SK-N-SH treated with all-trans-retinoic acid at 6 μM for 48 hours (cell line): ENCODE data around the gene VWF.

Experiments
- ATAC-seq: fragments of 200-7000 bp; cut with Tn5 transposase; 3 replicates; pipeline ENCODE4 v1.9.1; 2020; ENCODE audit warnings: mild to moderate bottlenecking, moderate library complexity
- ARNTL ChIP-seq: fragments of 450-650 bp; formaldehyde crosslinking; IDR thresholded peaks from 2 replicates; pipeline ENCODE4 v1.5.0; 2020; ENCODE audit warnings: low read depth, mild to moderate bottlenecking, moderate library complexity, borderline replicate concordance
- BACH2 ChIP-seq: fragments of 250-450 bp; sonication (Bioruptor Pico); IDR thresholded peaks from 2 replicates; pipeline ENCODE4 v1.9.0; 2021; ENCODE audit warnings: mild to moderate bottlenecking, borderline replicate concordance
- CSDC2 ChIP-seq: fragments of 250-450 bp; sonication (Bioruptor Pico); IDR thresholded peaks from 2 replicates; pipeline ENCODE4 v1.5.0; 2020; ENCODE audit warnings: mild to moderate bottlenecking, moderate library complexity
- ESRRG ChIP-seq: fragments of 250-450 bp; sonication (Bioruptor Pico); IDR thresholded peaks from 2 replicates; pipeline ENCODE4 v1.6.1; 2021; ENCODE audit warnings: mild to moderate bottlenecking
- GLIS3 ChIP-seq: fragments of 250-450 bp; sonication (Bioruptor Pico); IDR thresholded peaks from 2 replicates; pipeline ENCODE4 v1.5.0; 2020; ENCODE audit warnings: mild to moderate bottlenecking, moderate library complexity
- ISL1 ChIP-seq: fragments of 250-450 bp; sonication (Bioruptor Pico); IDR thresholded peaks from 2 replicates; pipeline ENCODE4 v2.1.2; 2022; ENCODE audit warnings: mild to moderate bottlenecking, moderate library complexity
- OSR1 ChIP-seq: fragments of 250-450 bp; sonication (Bioruptor Pico); IDR thresholded peaks from 2 replicates; pipeline ENCODE4 v1.8.0; 2022; ENCODE audit warnings: moderate library complexity, mild to moderate bottlenecking, inconsistent platforms
- PPARA ChIP-seq: fragments of 250-450 bp; sonication (Bioruptor Pico); IDR thresholded peaks from 2 replicates; pipeline ENCODE4 v1.5.0; 2020; ENCODE audit warnings: mild to moderate bottlenecking, borderline replicate concordance
- TCF4 ChIP-seq: fragments of 250-450 bp; sonication (Bioruptor Pico); IDR thresholded peaks from 2 replicates; pipeline ENCODE4 v1.8.0; 2021; ENCODE audit warnings: mild to moderate bottlenecking, moderate library complexity, borderline replicate concordance
- TOX ChIP-seq: fragments of 250-450 bp; sonication (Bioruptor Pico); IDR thresholded peaks from 2 replicates; pipeline ENCODE4 v1.8.0; 2021; ENCODE audit warnings: mild to moderate bottlenecking, moderate library complexity, borderline replicate concordance
- ZC3H10 ChIP-seq: fragments of 250-450 bp; sonication (Bioruptor Pico); IDR thresholded peaks from 2 replicates; pipeline ENCODE4 v1.5.1; 2021; ENCODE audit warnings: mild to moderate bottlenecking, moderate library complexity
- ZFP3 ChIP-seq: fragments of 250-450 bp; sonication (Bioruptor Pico); IDR thresholded peaks from 2 replicates; pipeline ENCODE4 v1.5.0; 2020; ENCODE audit warnings: mild to moderate bottlenecking, moderate library complexity
- ZFP30 ChIP-seq: fragments of 450-650 bp; formaldehyde crosslinking; IDR thresholded peaks from 2 replicates; pipeline ENCODE4 v1.5.0; 2022; ENCODE audit warnings: mild to moderate bottlenecking, moderate library complexity
- ZNF565 ChIP-seq: fragments of 450-650 bp; formaldehyde crosslinking; conservative IDR thresholded peaks from 2 replicates; pipeline ENCODE4 v1.5.0; 2020; ENCODE audit warnings: low read depth, mild to moderate bottlenecking, moderate library complexity
- ZNF70 ChIP-seq: fragments of 450-650 bp; formaldehyde crosslinking; IDR thresholded peaks from 2 replicates; pipeline ENCODE4 v1.5.0; 2020; ENCODE audit warnings: mild to moderate bottlenecking, moderate library complexity
- ZNF8 ChIP-seq: fragments of 450-650 bp; formaldehyde crosslinking; IDR thresholded peaks from 2 replicates; pipeline ENCODE4 v1.5.0; 2020; ENCODE audit warnings: mild to moderate bottlenecking, moderate library complexity
- TF ChIP-seq, protein P1 (sequence below): fragments of 250-450 bp; sonication (Bioruptor Pico); IDR thresholded peaks from 2 replicates; pipeline ENCODE4 v1.8.0; 2020; ENCODE audit warnings: mild to moderate bottlenecking, moderate library complexity, borderline replicate concordance
- TF ChIP-seq, protein P2 (sequence below): fragments of 250-450 bp; sonication (Bioruptor Pico); IDR thresholded peaks from 2 replicates; pipeline ENCODE4 v1.8.0; 2021; ENCODE audit warnings: low read depth, mild to moderate bottlenecking, moderate library complexity, borderline replicate concordance
- TF ChIP-seq, protein P3 (sequence below): fragments of 250-450 bp; sonication (Bioruptor Pico); IDR thresholded peaks from 2 replicates; pipeline ENCODE4 v1.5.1; 2021; ENCODE audit warnings: mild to moderate bottlenecking, moderate library complexity
- TF ChIP-seq, protein P4 (sequence below): fragments of 250-450 bp; sonication (Bioruptor Pico); IDR thresholded peaks from 2 replicates; pipeline ENCODE4 v1.5.1; 2020; ENCODE audit warnings: low read depth, mild to moderate bottlenecking, moderate library complexity
- TF ChIP-seq, protein P5 (sequence below): fragments of 250-450 bp; sonication (Bioruptor Pico); IDR thresholded peaks from 2 replicates; pipeline ENCODE4 v1.5.0; 2020; ENCODE audit warnings: mild to moderate bottlenecking, moderate library complexity

Gene VWF

DNA sequence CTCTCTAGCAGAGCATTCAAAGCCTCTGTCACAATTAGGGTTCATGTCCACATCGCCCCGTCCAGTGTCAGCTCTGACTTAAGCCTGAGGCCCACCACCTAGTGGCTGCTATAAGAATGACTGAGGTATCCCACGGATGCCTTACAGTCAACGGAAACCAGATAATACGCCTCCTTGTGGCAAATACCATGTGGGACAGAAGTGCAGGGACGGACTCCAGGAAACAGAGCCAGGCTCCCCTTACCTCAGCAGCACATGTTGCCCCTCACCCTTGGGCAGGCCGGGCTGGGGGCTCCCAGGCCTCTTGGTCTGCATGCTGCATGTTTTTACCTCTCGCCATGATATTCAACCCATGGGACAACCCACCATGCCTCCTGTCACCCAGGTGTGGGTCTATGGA, 86.3 kb downstream of the VWF start:
- ATAC-seq, result peak; percentile 83
- no peak for TF ChIP-seq ZNF565 (CRISPR knock-in tag)
- TF ChIP-seq, protein P1, sequence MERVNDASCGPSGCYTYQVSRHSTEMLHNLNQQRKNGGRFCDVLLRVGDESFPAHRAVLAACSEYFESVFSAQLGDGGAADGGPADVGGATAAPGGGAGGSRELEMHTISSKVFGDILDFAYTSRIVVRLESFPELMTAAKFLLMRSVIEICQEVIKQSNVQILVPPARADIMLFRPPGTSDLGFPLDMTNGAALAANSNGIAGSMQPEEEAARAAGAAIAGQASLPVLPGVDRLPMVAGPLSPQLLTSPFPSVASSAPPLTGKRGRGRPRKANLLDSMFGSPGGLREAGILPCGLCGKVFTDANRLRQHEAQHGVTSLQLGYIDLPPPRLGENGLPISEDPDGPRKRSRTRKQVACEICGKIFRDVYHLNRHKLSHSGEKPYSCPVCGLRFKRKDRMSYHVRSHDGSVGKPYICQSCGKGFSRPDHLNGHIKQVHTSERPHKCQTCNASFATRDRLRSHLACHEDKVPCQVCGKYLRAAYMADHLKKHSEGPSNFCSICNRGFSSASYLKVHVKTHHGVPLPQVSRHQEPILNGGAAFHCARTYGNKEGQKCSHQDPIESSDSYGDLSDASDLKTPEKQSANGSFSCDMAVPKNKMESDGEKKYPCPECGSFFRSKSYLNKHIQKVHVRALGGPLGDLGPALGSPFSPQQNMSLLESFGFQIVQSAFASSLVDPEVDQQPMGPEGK (CRISPR knock-in tag), result no peak
- TF ChIP-seq ZFP3 (CRISPR knock-in tag), result no peak
- no peak for TF ChIP-seq TCF4 (CRISPR knock-in tag)
- no peak for TF ChIP-seq ZFP30
- no peak for TF ChIP-seq GLIS3
- no peak for TF ChIP-seq ZNF70 (CRISPR knock-in tag)
- TF ChIP-seq PPARA (CRISPR knock-in tag), result no peak
- TF ChIP-seq OSR1 (CRISPR knock-in tag), result no peak
- no peak for TF ChIP-seq ARNTL (CRISPR knock-in tag)
- TF ChIP-seq ISL1, result no peak
- no peak for TF ChIP-seq ZNF8 (CRISPR knock-in tag)
- TF ChIP-seq, protein P2, sequence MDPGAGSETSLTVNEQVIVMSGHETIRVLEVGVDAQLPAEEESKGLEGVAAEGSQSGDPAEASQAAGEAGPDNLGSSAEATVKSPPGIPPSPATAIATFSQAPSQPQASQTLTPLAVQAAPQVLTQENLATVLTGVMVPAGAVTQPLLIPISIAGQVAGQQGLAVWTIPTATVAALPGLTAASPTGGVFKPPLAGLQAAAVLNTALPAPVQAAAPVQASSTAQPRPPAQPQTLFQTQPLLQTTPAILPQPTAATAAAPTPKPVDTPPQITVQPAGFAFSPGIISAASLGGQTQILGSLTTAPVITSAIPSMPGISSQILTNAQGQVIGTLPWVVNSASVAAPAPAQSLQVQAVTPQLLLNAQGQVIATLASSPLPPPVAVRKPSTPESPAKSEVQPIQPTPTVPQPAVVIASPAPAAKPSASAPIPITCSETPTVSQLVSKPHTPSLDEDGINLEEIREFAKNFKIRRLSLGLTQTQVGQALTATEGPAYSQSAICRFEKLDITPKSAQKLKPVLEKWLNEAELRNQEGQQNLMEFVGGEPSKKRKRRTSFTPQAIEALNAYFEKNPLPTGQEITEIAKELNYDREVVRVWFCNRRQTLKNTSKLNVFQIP, result no peak
- TF ChIP-seq, protein P3, sequence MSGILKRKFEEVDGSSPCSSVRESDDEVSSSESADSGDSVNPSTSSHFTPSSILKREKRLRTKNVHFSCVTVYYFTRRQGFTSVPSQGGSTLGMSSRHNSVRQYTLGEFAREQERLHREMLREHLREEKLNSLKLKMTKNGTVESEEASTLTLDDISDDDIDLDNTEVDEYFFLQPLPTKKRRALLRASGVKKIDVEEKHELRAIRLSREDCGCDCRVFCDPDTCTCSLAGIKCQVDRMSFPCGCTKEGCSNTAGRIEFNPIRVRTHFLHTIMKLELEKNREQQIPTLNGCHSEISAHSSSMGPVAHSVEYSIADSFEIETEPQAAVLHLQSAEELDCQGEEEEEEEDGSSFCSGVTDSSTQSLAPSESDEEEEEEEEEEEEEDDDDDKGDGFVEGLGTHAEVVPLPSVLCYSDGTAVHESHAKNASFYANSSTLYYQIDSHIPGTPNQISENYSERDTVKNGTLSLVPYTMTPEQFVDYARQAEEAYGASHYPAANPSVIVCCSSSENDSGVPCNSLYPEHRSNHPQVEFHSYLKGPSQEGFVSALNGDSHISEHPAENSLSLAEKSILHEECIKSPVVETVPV (CRISPR knock-in tag), result no peak
- TF ChIP-seq ESRRG (CRISPR knock-in tag), result no peak
- TF ChIP-seq, protein P4, sequence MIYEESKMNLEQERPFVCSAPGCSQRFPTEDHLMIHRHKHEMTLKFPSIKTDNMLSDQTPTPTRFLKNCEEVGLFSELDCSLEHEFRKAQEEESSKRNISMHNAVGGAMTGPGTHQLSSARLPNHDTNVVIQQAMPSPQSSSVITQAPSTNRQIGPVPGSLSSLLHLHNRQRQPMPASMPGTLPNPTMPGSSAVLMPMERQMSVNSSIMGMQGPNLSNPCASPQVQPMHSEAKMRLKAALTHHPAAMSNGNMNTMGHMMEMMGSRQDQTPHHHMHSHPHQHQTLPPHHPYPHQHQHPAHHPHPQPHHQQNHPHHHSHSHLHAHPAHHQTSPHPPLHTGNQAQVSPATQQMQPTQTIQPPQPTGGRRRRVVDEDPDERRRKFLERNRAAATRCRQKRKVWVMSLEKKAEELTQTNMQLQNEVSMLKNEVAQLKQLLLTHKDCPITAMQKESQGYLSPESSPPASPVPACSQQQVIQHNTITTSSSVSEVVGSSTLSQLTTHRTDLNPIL, result no peak

DNA sequence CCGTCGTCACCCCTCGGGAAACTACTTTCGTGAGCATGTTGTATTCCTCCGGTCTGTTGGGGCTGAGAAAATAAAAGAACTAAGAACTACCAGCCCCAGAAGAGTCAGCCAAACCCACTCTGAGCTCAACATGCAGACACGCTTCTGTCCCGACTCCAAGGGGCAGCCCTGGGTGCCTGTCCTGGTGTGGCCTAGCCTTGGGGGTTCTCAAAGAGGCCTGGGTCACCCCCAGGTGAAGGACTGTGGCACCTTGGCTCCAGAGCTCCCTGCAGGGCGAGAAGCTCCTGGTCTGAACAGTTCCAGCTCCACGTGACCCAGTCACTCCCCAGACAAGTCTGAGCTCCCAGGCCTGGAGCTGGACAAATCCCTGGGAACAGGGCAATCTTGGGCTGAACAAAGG, 87.0 kb downstream of the VWF start:
- no peak for ATAC-seq
- TF ChIP-seq, protein P4, result no peak
- TF ChIP-seq, protein P1 (CRISPR knock-in tag), result no peak
- no peak for TF ChIP-seq GLIS3
- TF ChIP-seq, protein P5, sequence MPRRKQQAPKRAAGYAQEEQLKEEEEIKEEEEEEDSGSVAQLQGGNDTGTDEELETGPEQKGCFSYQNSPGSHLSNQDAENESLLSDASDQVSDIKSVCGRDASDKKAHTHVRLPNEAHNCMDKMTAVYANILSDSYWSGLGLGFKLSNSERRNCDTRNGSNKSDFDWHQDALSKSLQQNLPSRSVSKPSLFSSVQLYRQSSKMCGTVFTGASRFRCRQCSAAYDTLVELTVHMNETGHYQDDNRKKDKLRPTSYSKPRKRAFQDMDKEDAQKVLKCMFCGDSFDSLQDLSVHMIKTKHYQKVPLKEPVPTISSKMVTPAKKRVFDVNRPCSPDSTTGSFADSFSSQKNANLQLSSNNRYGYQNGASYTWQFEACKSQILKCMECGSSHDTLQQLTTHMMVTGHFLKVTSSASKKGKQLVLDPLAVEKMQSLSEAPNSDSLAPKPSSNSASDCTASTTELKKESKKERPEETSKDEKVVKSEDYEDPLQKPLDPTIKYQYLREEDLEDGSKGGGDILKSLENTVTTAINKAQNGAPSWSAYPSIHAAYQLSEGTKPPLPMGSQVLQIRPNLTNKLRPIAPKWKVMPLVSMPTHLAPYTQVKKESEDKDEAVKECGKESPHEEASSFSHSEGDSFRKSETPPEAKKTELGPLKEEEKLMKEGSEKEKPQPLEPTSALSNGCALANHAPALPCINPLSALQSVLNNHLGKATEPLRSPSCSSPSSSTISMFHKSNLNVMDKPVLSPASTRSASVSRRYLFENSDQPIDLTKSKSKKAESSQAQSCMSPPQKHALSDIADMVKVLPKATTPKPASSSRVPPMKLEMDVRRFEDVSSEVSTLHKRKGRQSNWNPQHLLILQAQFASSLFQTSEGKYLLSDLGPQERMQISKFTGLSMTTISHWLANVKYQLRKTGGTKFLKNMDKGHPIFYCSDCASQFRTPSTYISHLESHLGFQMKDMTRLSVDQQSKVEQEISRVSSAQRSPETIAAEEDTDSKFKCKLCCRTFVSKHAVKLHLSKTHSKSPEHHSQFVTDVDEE (CRISPR knock-in tag), result no peak
- no peak for TF ChIP-seq CSDC2 (CRISPR knock-in tag)
- TF ChIP-seq BACH2 (CRISPR knock-in tag), result no peak
- TF ChIP-seq ISL1, result no peak
- no peak for TF ChIP-seq ZC3H10
- TF ChIP-seq TOX (CRISPR knock-in tag), result no peak
- no peak for TF ChIP-seq PPARA (CRISPR knock-in tag)
- no peak for TF ChIP-seq ZFP3 (CRISPR knock-in tag)
- TF ChIP-seq, protein P3 (CRISPR knock-in tag), result no peak
- TF ChIP-seq ARNTL (CRISPR knock-in tag), result no peak
- no peak for TF ChIP-seq OSR1 (CRISPR knock-in tag)
- no peak for TF ChIP-seq ZNF565 (CRISPR knock-in tag)
- TF ChIP-seq, protein P2, result no peak
- no peak for TF ChIP-seq ZFP30
- TF ChIP-seq, all 23 proteins: peak for 0
